ENCODE data around the gene UBASH3A.

Gene UBASH3A

DNA sequence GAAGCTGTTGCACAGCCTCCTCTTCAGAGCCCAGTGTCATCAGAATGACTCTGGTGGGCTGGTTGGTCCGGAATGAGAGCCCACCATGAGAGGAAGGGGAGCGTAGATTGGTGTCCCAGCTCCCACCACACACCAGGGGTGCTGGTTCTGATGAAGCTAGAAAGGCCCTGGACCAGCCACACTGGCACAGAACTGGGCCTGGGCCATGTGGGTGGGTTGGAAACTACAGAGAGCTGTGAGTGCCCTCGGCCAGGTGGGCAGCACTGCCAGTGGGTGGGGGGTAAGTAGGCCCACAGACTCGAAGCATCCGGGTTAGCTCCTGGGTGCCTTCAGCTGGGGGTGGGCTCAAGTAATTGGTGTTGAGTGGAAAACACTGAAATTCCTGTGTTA is 25.8 kb upstream of the UBASH3A start:
- no peak overlapping the region for H3K4me3 ChIP-seq (replicated peaks in 1 of 2; ENCODE audit: low read depth in 2 of 2, low read length in 2 of 2)
- TF ChIP-seq, protein P1, sequence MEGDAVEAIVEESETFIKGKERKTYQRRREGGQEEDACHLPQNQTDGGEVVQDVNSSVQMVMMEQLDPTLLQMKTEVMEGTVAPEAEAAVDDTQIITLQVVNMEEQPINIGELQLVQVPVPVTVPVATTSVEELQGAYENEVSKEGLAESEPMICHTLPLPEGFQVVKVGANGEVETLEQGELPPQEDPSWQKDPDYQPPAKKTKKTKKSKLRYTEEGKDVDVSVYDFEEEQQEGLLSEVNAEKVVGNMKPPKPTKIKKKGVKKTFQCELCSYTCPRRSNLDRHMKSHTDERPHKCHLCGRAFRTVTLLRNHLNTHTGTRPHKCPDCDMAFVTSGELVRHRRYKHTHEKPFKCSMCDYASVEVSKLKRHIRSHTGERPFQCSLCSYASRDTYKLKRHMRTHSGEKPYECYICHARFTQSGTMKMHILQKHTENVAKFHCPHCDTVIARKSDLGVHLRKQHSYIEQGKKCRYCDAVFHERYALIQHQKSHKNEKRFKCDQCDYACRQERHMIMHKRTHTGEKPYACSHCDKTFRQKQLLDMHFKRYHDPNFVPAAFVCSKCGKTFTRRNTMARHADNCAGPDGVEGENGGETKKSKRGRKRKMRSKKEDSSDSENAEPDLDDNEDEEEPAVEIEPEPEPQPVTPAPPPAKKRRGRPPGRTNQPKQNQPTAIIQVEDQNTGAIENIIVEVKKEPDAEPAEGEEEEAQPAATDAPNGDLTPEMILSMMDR (IDR thresholded peaks at IDR 0.05; ENCODE audit: low read depth, low read length), result no peak
- no peak for DNase-seq (ENCODE audit: low read depth in 2 of 2)

DNA sequence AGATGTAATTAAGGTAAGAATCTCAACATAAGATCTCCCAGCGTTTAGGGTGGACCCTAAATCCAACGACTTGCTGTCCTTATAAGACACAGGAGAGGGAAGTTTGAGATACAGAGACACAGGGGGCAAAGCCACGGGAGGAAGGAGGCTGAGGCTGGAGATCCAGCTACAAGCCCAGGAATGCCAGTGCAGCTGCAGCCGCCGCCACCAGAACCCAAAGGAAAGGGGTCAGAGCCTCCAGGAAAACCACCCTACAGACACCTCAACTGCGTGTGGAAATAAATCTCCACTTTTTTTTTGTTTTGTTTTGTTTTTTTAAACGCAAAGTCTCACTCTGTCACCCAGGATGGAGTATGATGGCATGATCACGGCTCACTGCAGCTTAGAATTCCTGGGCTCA is 25.3 kb upstream of the UBASH3A start:
- TF ChIP-seq, protein P1 (IDR thresholded peaks at IDR 0.05; ENCODE audit: low read depth, low read length), result no peak
- DNase-seq (ENCODE audit: low read depth in 2 of 2), result no peak
- H3K4me3 ChIP-seq (replicated peaks in 1 of 2; ENCODE audit: low read depth in 2 of 2, low read length in 2 of 2), result no peak overlapping the region

DNA sequence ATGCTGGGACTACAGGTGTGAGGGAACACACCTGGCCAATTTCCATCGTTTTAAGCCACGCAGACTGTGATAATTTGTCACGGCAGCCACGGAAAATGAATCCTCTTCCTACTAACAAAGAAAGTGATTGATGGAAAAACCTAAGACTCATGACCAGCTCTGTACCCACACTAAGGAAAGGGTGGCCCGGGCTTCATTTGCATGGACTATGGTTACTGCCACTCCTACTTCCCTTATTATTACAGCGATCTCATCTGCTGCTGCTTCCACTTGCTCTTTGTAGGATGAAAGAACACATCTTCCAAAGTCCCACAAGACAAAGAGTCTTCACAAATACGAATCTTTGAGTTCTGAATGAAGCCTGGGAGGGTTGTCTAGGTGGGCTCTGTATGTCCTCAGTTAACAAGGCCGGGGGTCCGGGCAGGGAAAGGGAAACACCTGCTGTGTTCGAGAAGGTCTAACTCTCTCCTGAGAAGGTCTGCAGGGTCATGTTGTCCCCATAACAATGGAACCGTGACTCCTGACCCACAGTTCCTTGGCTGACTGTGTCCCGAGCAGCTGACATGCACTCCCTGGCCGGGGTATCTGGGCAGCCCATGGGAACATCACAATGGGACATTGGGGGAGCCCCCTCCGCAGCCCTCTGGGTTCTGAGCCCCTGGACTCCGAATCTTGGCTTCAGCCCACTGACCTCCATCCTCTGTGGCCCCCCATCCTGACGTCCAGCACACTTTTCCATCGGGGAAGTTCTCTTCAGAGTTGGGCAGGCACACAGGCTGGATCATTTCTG is 24.1 kb upstream of the UBASH3A start:
- DNase-seq (ENCODE audit: low read depth in 2 of 2), result no peak
- TF ChIP-seq, protein P1 (IDR thresholded peaks at IDR 0.05; ENCODE audit: low read depth, low read length), result no peak
- H3K4me3 ChIP-seq (replicated peaks in 1 of 2; ENCODE audit: low read depth in 2 of 2, low read length in 2 of 2), result no peak overlapping the region

DNA sequence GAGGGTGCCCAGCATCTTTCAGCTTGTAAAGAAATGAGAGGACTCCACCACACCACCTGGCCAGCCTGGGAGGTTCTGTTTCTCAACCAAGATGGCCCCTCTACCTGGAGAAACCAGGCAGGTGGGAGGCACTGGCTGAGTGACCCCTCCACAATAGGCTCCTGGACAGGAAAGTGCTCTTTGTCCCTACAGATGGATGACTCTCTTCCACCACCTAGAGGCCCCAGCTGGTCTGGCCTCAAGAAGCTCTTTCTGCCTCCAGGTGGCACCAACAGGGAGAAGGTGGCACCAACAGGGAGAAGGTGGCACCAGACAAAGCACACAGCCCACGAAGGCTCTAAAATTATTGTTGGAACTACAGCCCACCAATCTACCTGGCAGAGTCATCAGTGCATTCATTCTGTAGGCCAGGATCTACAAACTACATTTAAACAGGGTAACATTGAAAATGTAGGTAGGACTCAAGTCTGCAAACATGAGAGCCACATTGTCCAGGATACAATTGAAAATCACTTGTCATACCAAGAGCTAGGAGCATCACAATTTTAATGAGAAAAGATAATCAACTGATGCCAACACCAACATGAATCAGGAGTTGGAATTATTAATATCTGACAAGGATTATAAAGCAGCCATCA is 22.2 kb upstream of the UBASH3A start:
- H3K4me3 ChIP-seq (replicated peaks in 1 of 2; ENCODE audit: low read depth in 2 of 2, low read length in 2 of 2), result no peak overlapping the region
- TF ChIP-seq, protein P1 (IDR thresholded peaks at IDR 0.05; ENCODE audit: low read depth, low read length), result peak; percentile 77
- DNase-seq (ENCODE audit: low read depth in 2 of 2), result peak; percentile 58 to 61

DNA sequence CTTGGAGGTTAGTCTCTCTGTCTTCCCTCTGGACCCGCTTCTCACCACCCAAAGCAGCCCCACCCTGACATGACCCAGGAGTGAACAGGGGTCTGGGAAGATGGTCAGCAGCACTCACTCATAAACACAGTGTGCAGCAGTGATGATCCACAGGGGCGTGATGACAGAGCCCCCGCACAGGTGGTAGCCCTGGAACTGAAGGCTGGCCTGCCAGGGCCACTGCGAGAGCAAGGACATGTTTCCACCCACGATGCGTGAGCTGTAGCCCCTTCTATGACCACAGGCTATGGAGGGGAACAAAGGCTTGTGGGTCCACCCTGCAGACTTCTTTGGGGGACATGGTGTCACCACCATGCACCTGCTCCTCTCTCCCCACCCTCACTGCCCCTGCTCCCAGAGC is 20.8 kb upstream of the UBASH3A start:
- TF ChIP-seq, protein P1 (IDR thresholded peaks at IDR 0.05; ENCODE audit: low read depth, low read length), result no peak
- no peak for DNase-seq (ENCODE audit: low read depth in 2 of 2)
- H3K4me3 ChIP-seq (replicated peaks in 1 of 2; ENCODE audit: low read depth in 2 of 2, low read length in 2 of 2), result no peak overlapping the region

DNA sequence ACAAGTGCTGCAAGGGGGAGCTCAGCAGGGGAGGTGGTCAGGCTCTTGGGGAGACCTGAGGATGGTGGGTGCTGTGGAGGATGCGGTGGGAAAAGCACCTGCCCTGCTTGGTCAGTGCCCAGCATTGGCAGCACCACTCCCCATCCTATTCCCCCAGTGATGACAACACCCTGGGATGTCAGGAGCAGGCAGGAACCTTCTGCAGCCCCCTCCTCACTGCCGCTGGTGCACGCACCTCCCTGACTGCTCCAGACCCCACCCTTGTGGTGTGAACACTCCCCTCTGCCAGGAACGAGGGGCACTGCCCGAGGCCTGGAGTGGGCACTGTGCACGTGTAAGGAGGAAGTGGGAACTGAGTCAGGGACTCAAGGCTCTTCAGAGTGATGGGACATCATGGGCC is 20.4 kb upstream of the UBASH3A start:
- TF ChIP-seq, protein P1 (IDR thresholded peaks at IDR 0.05; ENCODE audit: low read depth, low read length), result no peak
- no peak for DNase-seq (ENCODE audit: low read depth in 2 of 2)
- no peak overlapping the region for H3K4me3 ChIP-seq (replicated peaks in 1 of 2; ENCODE audit: low read depth in 2 of 2, low read length in 2 of 2)

Data from cardiac fibroblast (primary cell).